ENCODE results near the gene SUN5.

Gene SUN5

DNA sequence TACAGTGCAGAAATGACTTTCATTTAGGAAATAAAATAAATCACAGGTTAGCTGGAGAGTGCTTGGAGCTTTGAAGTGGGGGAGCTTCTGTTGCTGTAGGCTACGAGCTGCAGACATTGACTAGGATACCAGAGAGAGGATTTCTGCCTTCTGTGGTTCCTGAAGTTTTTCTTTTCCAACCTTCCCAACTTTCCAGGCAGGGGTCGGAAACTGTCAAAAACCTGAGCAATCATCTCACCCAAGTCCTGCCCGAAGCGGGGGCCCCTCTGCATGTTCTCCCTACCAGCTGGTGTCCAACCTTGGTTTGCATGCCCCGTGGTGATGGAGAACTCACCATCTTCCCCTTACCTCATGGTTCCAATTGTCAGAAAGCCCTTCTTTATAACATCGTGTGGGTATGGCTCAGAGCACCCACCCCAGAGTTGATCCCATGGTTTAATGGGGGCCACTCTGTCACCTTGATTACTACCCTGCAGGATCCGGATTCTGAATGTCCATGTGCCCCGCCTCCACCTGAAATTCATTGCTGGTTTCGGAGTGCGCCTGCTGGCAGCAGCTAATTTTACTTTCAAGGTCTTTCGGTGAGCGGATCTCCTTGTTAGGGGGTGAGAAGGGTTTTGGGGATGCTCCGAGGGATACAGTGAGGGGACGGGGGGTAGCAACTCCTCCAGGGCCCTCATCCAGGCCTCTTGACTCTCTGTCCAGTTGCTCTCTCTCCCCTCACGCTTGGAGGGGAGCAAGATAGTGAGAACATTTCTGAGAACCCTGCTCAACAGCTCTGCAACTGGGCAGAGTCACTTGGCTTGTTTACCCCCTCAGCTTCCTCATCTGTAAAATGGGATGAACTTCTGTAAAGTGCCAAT, 8.3 kb upstream of the SUN5 start:
- DNase-seq: no peak

DNA sequence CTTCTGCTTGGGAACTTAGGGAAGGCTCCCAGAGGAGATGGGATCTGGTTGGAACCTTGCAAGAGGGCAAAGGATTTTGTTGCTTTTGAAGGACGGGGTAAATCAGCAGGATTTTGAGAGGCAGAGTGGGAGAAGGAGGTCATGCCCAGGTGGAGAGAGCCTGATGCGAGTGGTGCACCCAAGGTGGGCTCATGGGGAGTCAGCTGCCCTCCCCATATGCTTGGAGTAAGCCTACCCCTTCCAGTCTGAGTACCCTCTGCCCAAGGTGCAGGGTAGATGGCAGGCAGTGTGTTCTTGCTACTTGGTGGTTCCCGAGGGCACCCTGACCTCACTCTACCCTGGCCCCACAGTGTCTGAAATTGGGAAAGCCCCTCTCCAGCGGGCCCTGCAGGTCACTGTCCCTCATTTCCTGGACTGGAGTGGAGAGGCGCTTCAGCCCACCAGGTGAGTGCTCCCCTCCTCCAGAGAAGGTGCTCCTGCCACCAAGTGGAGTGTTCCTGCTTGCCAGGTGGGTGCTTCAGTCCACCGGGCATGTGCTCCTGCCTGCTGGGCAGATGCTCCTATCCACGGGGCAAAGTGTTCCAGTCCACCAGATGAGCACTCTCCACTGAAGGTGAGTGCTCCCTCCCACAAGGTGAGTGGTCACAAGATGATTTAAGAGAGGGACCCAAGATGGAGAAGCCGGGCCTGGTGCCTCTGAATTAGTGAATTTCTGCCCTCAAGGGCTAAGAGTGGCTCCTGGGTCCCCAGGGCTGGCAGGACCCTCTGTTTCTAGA, 6.6 kb upstream of the SUN5 start:
- no peak for DNase-seq

DNA sequence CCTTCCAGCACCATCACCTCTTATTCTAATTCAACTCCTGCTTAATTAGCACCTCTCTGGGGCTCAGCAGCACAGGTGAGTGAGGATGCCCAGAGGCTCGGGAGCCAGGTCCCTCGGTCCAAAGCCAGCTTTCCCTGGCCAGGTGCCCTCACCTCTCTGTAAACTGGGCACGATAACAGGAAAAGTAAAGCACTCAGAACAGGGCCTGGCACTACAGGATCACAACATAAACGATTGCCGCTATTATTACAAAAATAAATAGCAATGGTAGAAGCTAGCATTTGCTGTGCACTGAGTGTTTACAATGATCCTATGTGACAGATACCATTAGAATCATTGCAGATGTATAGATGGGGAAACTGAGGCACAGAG, 5.9 kb upstream of the SUN5 start:
- no peak for DNase-seq

DNA sequence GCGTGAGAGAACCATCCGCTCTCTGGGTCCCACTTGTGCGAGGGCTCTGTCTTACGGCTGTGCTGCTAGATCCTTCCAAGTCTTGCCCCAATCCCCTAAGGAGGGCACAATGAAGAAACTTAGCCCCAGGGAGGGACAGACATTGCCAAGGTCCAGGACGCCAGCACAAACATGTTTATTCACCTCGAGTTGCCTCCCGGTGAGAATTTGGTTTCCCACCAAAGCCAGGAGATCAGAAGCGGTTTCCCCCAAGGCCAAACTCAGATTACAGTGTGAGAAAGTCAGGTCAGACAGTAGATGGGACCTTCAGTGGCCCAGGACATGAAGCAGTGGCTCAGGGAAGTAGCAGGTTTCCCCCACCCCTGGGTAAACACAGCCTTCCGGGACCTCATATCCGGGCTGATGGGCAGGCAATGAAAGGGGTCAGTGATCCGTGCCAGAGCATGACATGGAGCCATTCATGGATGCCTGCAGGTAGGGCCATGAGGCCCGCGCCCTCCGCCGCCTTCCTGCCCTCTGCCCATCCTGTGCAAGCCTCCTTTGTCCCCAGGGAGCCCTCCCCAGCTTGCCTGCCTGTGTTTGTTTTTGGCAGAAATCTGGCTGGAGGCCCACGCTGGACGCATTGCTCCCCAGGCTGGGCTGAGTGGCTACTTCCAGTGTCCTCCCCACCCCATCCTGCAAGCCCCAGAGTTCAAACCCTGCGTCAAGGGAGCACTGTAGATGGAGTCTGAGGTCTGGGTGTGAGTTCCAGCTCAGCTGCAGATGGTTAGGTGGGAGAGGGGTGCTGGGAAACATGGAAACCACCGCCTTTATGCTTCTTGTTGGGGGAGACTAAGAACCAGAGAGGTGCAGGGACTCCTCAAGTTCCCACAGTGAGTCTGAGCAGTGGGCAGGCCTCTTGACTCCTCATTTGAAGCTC, 5.2 kb upstream of the SUN5 start:
- DNase-seq: no peak

DNA sequence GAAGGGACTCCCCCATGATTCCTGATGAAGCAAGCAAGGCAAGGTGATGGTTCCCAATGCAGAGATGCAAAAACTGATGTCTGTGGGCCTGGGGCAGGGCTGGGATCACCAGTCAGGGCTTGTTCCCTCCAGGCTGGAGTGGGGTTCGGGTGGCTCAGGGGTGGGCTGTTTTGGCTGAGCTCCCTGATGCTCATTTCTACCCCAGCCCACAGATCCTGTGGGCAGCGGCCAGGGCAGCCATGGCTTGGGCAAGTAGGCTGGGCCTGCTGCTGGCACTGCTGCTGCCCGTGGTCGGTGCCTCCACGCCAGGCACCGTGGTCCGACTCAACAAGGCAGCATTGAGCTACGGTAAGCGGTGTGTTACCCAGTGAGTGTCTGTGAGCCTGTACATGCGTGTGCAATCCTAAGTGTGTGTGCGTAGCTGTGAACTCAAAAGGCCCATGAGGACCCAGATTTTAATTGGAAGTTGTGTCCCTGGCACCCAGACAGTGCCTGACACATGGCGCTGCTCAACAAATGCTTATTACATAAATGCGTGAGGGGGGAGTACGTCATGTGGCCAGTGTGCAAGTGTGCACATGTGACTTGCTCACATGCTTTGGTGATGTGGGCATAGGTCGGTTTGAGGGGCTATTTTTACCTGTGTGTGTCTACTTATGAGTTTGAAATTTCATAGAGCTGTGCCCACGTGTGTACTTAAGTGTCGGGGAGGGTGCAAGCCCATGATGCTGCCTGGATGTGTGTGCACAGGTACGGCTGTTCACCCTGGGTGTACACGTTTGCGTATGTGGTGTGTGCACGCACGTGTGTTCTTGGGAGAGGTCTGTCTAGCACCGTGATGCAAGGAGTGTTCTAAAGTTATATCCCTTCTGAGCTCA, 4.3 kb upstream of the SUN5 start:
- no peak for DNase-seq

DNA sequence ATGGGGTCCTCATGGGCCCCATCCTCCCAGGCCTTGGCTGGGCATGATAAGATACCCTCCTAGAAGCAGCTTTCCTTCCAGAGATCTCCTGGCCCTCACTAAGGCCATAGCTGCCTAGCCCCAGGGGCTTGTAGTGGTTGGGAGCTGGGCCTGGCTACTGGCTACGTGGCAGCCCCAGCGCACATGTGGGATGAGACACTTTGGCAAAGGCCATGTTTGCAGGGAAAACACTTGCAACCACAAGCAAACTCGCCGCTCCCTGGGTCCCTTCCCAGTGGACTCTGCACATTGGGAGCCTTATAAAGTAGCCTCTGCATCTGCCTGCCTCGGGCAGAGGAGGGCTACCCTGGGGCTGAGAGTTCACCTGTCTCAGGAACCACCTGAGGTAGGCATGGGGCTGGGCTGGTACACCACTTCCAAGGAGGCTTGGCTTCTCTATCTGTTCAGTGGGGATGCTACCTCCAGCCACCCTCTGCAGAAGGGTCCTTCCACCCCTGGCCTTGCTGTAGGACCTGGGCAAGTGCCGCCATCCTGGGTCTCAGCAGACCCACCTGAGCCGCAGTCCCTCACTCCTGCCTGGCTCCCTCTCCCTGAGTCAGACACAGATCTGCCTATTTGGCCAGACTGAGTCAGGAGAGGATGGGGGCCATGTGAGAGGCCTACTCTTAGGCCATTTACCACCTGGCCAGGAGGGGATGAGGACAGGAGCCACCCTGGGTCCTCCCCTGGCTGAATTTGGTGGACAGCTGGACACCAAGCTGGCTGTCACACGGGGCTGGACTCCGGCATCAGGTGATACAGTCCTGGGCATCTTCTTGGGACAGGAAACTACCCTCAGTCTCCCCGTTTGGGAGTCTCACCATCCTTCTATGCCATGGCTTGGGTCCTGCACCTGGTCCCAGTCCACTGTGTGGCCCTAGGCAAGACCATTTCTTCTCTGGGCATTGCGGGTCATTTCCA, 3.4 kb upstream of the SUN5 start, which contains the start of gene BPIFB2:
TSS of gene BPIFB2 (plus strand) at position 329 of the 960 bp plus-strand sequence. CDS start 871 bp downstream, outside the sequence.
- DNase-seq: no peak

DNA sequence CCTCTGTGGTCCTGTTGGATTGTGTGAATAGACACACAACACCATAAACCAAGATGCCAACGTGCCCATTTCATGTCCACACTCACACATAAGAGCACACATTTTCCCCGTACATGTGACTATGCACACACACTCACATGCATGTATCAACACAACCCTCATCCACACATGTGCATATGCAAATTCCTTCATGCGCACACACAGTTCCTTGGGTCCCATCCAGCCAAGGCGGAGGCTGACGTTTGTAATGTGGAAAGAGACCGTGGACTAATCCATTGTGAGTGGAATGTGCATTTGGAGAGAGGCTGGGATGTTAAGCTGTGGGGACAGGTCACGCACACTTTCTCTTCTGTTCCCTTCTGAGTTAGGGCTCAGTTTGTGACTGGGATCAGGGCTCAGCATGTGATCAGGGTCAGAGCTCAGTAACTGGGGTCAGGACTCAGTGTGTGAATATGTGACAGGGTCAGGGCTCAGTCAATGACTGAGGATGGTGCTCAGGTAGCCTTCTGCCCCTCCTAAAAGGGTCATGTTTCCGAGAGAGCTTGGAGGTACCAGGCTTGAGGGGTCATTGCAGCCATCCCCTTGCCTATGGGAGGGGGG, 2.6 kb upstream of the SUN5 start:
- DNase-seq: no peak

DNA sequence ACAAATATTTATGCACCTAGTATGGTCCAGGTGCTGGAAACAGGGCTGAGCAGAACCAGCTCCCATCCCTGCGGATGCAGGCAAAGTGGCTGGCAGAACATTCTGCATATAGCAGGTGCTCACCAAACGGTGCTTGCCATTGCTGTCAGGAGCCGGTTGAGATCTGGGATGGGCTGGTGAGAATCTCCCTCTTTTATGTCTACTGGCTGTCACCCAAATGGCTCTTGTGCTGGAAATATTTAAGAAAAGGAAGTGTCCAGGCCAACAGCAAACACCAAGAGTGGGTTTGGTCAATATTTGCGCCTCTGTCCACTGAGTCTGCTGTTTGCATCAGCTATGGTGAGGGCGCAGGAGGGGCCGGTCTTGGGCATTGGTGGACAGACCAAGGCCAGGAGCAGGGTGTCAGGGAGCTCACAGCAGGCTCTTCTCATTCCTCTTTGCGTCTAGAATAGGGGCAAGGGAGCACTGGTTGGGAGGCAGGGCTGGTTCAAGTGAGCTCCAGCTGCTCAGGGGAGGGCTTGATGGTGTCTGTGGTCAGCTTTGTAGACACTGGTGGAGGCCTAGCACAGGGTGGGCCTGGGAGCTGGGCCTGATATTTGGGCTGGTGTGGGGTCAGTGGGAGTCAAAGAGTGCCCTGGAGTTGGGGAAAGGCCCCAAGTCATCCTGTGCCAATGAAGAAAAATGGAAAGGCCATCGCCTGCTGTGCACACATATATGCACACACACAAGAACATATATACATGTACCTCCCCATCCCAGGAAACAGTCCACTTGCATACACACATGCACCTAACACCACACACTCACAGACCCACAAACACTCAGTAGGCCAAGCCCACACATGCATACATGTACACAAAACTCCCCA, 1.9 kb upstream of the SUN5 start:
- no peak for DNase-seq

DNA sequence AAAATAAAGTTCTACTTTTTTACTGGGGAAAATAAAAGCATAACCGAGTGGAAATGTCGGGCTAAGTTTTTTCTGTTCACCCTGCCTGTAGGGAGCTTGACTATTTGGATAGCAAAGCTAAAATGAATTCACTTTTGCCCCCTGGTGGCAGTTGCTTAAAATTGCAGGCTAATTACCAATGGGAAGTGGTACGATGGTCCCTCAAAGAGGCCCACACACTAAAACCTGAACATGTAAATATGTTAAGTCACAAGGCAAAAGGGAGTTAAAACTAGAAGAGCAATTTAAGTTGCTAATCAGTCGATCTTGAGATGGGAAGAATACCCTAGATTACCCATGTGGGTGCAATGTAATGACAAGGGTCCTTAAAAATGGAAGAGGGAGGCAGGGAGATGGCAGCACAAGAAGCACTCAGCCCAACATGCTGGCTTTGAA, 916 bp upstream of the SUN5 start:
- DNase-seq: no peak

DNA sequence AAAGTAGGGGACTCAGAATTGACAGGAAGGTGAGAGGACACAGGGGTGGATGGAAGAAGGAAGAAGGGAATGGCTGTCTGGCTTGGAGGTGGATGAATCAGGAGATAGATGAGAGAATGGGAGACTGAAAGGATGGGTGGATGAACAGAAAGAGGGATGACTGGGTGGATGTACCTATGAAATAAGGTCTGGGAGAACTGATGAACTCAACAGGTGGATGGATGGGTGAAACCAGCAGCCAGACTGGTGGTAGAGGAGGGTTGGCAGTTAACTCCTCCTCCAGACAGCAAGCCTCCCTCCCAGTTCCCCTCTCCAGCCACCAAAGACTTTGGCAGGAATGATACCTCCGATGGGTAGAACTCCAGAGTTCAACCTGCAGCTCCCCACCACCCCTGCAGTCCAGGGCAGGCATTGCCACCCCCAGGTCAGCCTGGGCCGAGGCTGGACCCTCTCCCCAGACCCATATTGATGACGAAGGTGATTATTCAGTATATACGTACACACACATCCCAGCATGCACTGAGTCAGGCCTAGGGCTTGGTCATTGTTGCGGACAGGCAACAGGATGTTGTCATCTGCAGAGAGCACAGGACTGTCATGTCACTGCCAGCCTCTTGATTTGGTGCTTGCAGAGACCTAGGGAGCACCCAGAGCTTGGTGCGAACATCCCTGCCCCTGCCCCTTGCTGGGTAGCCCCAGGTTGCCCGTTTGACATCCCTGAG, 2.0 kb downstream of the SUN5 start:
- no peak for DNase-seq

DNA sequence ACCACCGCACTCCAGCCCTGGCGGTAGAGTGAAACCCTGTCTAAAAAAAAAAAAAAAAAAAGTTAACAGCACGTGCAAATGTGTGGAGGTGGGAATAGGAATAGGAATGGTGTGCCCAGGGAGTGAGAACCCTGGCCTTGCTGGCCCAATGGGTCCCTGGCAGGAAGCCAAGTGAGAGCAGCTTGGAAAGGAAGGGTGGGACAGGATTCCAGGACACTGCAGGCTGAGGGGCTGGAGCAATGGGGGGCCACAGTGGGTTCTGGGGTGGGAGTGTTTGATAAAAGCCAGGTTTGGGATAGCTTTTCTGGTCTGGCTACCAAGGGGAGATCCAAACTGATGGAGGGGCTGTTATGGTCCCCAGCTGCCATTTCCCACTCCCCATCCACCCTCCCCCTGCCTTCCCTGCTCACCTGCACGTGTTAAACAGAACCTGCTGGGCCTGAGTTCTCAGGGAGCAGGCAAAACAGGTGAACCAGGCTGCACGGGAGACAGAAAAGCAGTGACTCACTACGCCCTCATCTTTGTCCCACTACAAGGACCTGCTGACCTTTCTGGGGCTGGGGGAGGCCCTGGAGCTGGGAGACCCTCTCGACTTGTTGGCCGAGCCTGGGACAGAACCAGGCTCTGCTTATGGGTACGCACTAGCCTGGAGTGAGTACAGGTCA, 3.3 kb downstream of the SUN5 start:
- no peak for DNase-seq

DNA sequence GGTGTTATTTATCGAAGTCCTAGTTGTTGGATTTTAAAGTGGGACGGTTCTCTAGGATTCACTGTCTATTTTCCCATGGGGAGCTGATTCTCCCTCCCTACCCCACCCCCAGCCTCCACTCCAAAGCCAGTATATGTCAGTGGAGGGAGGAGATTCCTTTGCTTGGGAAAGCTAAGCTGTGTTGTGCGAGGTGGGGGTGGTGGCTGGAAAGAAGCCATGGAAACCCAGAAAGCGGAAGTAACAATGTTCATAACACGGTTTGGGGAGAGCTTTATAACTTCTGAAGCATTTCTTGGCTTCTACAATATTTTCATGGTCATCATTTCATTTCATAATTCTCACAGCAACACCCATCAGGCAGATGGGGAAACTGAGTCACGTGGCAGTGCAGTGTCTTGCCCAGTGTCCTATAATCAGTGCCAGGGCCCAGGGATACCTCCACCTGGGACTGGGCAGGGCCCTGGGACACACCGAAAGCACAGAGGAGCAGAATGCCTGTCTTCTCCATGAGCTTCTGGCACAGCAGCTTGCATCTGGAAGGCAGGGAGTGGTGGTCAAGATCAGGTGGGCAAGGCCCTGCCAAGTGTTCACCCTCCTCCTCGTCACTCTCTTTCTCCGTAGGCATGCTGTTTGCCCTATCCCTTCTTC, 4.5 kb downstream of the SUN5 start:
- no peak for DNase-seq

DNA sequence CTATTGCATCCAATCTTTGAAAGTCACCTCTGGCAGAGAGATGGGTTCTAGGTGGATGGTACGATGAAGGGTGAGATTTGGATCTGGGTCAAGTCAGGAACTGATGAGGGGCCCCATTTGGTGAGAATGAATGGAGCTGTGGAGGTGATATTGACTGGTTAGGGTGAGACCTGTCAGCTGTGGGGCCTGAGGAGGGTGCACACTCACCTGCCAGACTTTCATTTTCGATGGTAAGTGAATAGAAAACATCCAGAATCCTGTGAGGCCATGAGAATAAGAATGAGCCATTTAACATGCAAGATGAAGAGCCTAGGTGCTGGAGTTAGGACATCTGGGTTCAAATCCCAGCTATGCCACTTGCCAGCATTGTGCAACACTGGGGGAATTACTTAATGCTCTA, 6.8 kb downstream of the SUN5 start:
- DNase-seq: no peak

DNA sequence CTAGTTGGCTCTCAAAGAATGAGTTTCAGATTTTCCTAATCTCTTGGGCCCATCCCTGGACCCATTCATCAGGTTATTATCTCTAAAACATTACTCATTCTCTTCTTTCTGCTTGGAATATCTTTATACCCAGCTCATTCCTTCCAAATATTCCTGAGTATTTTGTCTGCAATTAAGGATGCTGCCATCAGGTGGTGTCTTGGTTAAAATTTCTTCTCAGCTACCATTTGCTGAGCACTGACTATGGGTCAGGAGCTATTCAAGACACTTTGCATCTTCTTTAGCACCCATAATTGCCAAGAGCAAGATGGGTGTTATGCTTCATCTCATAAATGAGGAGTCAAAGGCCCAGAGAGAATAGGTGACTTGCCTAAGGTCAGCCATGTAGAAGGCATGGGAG, 8.4 kb downstream of the SUN5 start:
- no peak for DNase-seq

DNA sequence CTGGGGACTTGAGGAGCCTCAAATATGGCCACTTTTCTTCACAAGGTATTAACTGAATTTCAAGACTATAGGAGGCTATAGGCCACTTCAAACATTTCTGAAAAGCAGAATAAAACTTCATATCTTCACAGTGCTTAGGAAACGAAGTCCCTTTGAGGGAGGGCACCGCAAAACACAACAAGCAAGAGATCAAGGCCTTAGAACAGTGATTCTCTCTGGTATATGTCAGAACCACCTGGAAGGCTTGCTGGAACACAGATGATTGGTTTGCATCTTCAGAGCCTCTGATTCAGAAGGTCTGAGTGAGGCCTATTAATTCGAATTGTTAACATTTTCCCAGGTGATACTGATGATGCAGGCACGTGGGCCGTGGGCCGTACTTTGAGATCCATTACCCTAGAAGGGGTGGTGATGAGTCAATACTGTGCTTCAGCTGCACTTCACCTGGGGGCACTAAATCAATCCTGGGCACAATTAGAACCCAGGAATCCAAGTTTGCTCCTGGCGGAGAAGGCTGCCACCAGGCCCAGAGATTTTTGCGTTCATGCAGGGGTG, 10.7 kb downstream of the SUN5 start:
- no peak for DNase-seq

DNA sequence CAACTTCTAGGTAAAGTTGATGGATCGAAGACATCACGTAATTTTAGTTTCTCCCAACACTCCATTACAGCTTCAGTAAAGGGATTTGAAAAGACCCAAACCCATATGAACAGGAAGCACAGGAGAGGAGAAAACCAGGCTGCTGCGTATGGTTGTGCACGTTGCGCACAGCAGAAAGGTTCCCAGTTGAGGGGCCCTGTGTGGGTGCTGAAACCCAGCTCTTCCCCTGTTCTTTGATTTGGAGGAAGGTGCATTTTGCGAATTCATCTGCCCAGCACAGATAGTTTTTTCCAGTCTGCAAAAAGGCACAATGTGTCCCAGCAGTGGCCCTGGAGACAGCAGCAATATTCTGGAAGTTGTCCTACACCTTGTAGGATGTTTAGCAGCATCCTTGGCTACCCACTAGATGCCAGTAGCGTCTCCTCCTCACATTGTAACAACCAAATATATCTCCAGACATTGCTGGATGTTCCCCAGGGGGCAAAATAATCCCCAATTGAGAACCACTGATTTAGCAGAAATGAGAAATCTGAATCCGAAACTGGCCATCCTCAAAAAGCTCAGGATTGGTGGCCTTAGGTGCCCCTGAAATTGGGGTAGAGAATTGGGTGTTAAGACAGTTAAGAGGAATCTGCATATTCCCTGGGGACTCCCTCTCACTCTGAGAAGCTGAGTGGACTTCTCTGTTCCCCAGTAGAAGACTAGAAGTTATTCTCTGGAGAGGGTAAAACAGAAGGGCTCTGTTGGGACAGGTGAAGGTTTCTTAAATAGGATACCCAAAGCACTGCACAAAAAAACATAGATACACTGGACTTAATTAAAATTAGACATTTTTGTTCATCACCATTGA, 12.2 kb downstream of the SUN5 start:
- no peak for DNase-seq
